ENCODE data around the gene ACADS. TPM values are rescaled to one million over a fixed set of nuclear protein-coding genes. Genes with fewer than 3 reads are reported as not detected.
A peak's percentile ranks its signal among the peaks of the same experiment; 100 is the strongest.

ACADS gene
- total RNA-seq, 1 donor from 2014 or later: 7.2 TPM

DNA sequence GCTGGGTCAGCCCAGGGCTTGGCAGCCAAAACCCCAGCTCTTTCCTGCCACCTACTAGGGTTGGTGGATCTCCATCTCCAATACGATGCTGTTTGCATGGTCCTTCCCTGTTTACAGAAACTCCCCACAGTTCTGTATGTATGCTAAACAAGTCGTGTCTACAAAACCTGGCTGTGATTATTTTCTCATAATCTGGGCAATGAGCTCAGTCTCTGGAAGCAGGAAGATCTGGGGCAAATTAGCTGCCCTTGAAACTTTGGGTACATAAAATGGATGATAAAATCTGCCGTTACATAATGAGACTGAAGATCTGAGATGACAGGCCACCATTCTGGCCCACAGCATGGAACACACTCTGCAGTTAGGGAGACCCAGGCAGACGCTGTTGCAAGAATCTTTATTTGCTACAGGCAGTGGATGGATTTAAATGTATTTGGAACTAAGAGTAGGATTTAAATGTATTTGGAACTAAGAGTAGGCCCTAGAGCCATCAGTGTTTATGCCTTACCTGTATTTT lies 31.7 kb downstream of the ACADS start:
- Mint-ChIP-seq H3K9me3 (ENCODE audit: low read depth) (peaks cover 11% of the 10 kb centered on the region), H3K4me1 (ENCODE audit: low read depth) (peaks cover 18% of the 10 kb centered on the region), H3K27me3 (ENCODE audit: low read depth) (no peaks in the 10 kb centered on the region), H3K27ac (ENCODE audit: unreplicated experiment) (no peak overlapping the region), H3K4me3 (ENCODE audit: unreplicated experiment) (no peak overlapping the region), H3K36me3 (ENCODE audit: low read depth) (peaks cover 12% of the 10 kb centered on the region)
- no peak for TF ChIP-seq CTCF (IDR thresholded peaks at IDR 0.05)
- DNase-seq (ENCODE audit: low spot score): no peak

DNA sequence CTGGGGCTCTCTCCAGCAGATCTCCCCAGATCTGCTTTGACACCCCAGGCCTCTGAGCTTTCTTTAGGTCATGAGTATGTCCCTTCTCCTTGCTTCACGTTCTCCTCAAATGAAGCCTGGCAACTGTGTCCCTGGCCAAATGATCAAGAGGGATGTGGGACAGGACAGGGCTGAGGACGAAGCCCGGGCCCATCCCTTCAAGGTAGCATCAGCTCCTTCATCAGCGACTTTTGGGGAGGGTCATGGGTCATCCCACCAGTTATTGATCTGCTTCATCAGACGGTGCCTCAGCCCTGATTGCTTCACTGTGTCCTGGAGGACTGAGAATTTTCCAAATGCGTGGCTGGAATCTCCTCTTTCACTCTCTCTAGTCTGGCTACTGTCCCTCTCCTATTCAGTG lies 32.3 kb downstream of the ACADS start:
- no peak overlapping the region for H3K4me3 Mint-ChIP-seq (ENCODE audit: unreplicated experiment)
- H3K4me1 Mint-ChIP-seq (ENCODE audit: low read depth): peaks cover 25% of the 10 kb centered on the region
- H3K27me3 Mint-ChIP-seq (ENCODE audit: low read depth): no peaks in the 10 kb centered on the region
- peaks cover 13% of the 10 kb centered on the region for H3K36me3 Mint-ChIP-seq (ENCODE audit: low read depth)
- peaks cover 11% of the 10 kb centered on the region for H3K9me3 Mint-ChIP-seq (ENCODE audit: low read depth)
- no peak for DNase-seq (ENCODE audit: low spot score)
- no peak for TF ChIP-seq CTCF (IDR thresholded peaks at IDR 0.05)
- no peak overlapping the region for H3K27ac Mint-ChIP-seq (ENCODE audit: unreplicated experiment)

- no peaks in the 10 kb centered on the region for H3K27me3 Mint-ChIP-seq (ENCODE audit: low read depth)
- H3K4me1 Mint-ChIP-seq (ENCODE audit: low read depth): peaks cover 27% of the 10 kb centered on the region
- peaks cover 14% of the 10 kb centered on the region for H3K36me3 Mint-ChIP-seq (ENCODE audit: low read depth)
- no peak for DNase-seq (ENCODE audit: low spot score)
- TF ChIP-seq CTCF (IDR thresholded peaks at IDR 0.05): no peak
- no peak overlapping the region for H3K4me3 Mint-ChIP-seq (ENCODE audit: unreplicated experiment)
- no peak overlapping the region for H3K27ac Mint-ChIP-seq (ENCODE audit: unreplicated experiment)
- peaks cover 9% of the 10 kb centered on the region for H3K9me3 Mint-ChIP-seq (ENCODE audit: low read depth)
These were observed 33.4 kb downstream of the ACADS start for GRCh38 chr12:120758798-120759590.

DNA sequence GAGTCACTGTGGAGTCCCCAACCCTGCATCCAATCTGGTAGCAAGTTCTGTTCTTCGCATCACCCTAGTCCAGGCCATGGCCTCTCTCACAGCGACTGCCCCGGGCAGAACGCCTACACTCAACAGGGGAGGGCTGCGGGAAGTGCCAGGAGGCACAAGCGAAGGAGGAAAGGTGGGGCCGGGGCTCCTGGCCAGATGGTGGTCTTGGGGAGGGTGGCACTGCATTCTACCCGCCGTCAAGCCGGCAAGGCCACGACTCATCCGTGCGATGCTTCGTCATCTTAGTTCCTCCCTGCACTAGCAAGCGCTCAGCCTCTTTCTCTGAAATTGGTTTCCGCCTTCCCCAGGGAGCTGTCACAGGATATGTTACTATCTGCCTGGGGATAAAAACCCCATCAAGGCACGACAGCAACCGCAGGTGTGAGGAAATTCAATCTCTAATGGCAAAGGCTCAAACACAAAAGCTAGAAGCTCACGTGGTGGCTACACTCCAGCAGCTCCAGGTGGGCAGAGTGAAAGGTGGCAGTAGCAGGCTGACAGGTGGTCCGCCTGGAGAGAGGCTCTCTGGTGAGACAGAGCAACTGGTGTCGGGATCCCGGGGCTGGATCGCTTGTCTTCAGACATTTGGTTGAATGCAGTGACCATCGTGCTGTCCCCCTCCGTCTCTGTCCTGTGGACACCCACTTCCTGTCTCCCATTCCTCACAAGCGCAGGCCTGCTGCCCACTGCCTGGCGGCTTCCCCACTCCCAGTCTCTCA lies 34.1 kb downstream of the ACADS start:
- H3K4me3 Mint-ChIP-seq (ENCODE audit: unreplicated experiment): no peak overlapping the region
- H3K9me3 Mint-ChIP-seq (ENCODE audit: low read depth): peaks cover 9% of the 10 kb centered on the region
- no peak for TF ChIP-seq CTCF (IDR thresholded peaks at IDR 0.05)
- no peaks in the 10 kb centered on the region for H3K27me3 Mint-ChIP-seq (ENCODE audit: low read depth)
- H3K27ac Mint-ChIP-seq (ENCODE audit: unreplicated experiment): peak overlapping the region; percentile 98
- peaks cover 17% of the 10 kb centered on the region for H3K36me3 Mint-ChIP-seq (ENCODE audit: low read depth)
- no peak for DNase-seq (ENCODE audit: low spot score)
- H3K4me1 Mint-ChIP-seq (ENCODE audit: low read depth): peaks cover 27% of the 10 kb centered on the region
